WTC11 (cell line): ENCODE data around the gene CST2. TPM values are rescaled to one million over a fixed set of nuclear protein-coding genes. Genes with fewer than 3 reads are reported as not detected.

Experiments used
- AFF4 ChIP-seq: sonication (generic); formaldehyde crosslinking; IDR thresholded peaks from 2 replicates; pipeline ENCODE4 v1.8.1; 2023; ENCODE audit warnings: mild to moderate bottlenecking, missing genetic modification reagents, borderline replicate concordance
- ARID4B ChIP-seq: sonication (generic); formaldehyde crosslinking; IDR thresholded peaks from 2 replicates; pipeline ENCODE4 v1.8.0; 2023; ENCODE audit warnings: missing genetic modification reagents, mild to moderate bottlenecking, borderline replicate concordance
- ATF1 ChIP-seq: sonication (generic); formaldehyde crosslinking; IDR thresholded peaks from 2 replicates; pipeline ENCODE4 v1.8.1; 2023; ENCODE audit warnings: mild to moderate bottlenecking, moderate library complexity, missing genetic modification reagents
- CTCF ChIP-seq: fragments of 200-600 bp; IDR thresholded peaks from 2 replicates; pipeline ENCODE4 v1.8.0; 2022; ENCODE audit warnings: antibody characterized with exemption
- E2F1 ChIP-seq: sonication (generic); formaldehyde crosslinking; IDR thresholded peaks from 2 replicates; pipeline ENCODE4 v1.8.0; 2022; ENCODE audit warnings: mild to moderate bottlenecking, missing genetic modification reagents
- E2F5 ChIP-seq: sonication (generic); formaldehyde crosslinking; IDR thresholded peaks from 2 replicates; pipeline ENCODE4 v1.8.1; 2022; ENCODE audit warnings: mild to moderate bottlenecking, moderate library complexity, missing genetic modification reagents
- ELF4 ChIP-seq: sonication (generic); formaldehyde crosslinking; IDR thresholded peaks from 2 replicates; pipeline ENCODE4 v1.8.1; 2022; ENCODE audit warnings: low read depth, mild to moderate bottlenecking, moderate library complexity, missing genetic modification reagents
- FOXJ3 ChIP-seq: sonication (generic); formaldehyde crosslinking; IDR thresholded peaks from 2 replicates; pipeline ENCODE4 v1.9.0; 2021; ENCODE audit warnings: missing genetic modification reagents, mild to moderate bottlenecking, borderline replicate concordance
- HMGA2 ChIP-seq: fragments of 250-450 bp; sonication (Bioruptor Pico); IDR thresholded peaks from 2 replicates; pipeline ENCODE4 v1.4.0; 2021; ENCODE audit warnings: mild to moderate bottlenecking, moderate library complexity
- IRF2 ChIP-seq: sonication (generic); formaldehyde crosslinking; IDR thresholded peaks from 2 replicates; pipeline ENCODE4 v1.8.0; 2022; ENCODE audit warnings: low read depth, missing genetic modification reagents, borderline replicate concordance
- JUN ChIP-seq: sonication (generic); formaldehyde crosslinking; IDR thresholded peaks from 2 replicates; pipeline ENCODE4 v1.8.0; 2023; ENCODE audit warnings: mild to moderate bottlenecking, missing genetic modification reagents
- NFYB ChIP-seq: sonication (generic); formaldehyde crosslinking; conservative IDR thresholded peaks from 2 replicates; pipeline ENCODE4 v1.8.0; 2022; ENCODE audit warnings: low read depth, missing genetic modification reagents
- PRRX2 ChIP-seq: fragments of 250-450 bp; sonication (Bioruptor Pico); IDR thresholded peaks from 2 replicates; pipeline ENCODE4 v1.8.0; 2021; ENCODE audit warnings: mild to moderate bottlenecking
- RELA ChIP-seq: sonication (generic); formaldehyde crosslinking; IDR thresholded peaks from 2 replicates; pipeline ENCODE4 v1.8.1; 2022; ENCODE audit warnings: missing genetic modification reagents, mild to moderate bottlenecking, borderline replicate concordance
- SOX15 ChIP-seq: fragments of 250-450 bp; sonication (Bioruptor Pico); IDR thresholded peaks from 2 replicates; pipeline ENCODE4 v1.9.0; 2021; ENCODE audit warnings: mild to moderate bottlenecking
- STAT6 ChIP-seq: sonication (generic); formaldehyde crosslinking; conservative IDR thresholded peaks from 2 replicates; pipeline ENCODE4 v1.8.1; 2023; ENCODE audit warnings: mild to moderate bottlenecking, low read depth, missing genetic modification reagents, moderate library complexity
- TEAD1 ChIP-seq: sonication (generic); formaldehyde crosslinking; IDR thresholded peaks from 2 replicates; pipeline ENCODE4 v1.8.0; 2022; ENCODE audit warnings: mild to moderate bottlenecking, missing genetic modification reagents
- ZBTB43 ChIP-seq: sonication (generic); formaldehyde crosslinking; IDR thresholded peaks from 2 replicates; pipeline ENCODE4 v1.8.1; 2023; ENCODE audit warnings: mild to moderate bottlenecking, missing genetic modification reagents
- ZMAT4 ChIP-seq: fragments of 250-450 bp; sonication (Bioruptor Pico); IDR thresholded peaks from 2 replicates; pipeline ENCODE4 v1.9.0; 2021; ENCODE audit warnings: mild to moderate bottlenecking
- ZNF138 ChIP-seq: sonication (generic); formaldehyde crosslinking; conservative IDR thresholded peaks from 2 replicates; pipeline ENCODE4 v1.8.1; 2022; ENCODE audit warnings: mild to moderate bottlenecking, moderate library complexity, missing genetic modification reagents
- ZNF423 ChIP-seq: fragments of 250-450 bp; sonication (Bioruptor Pico); IDR thresholded peaks from 2 replicates; pipeline ENCODE4 v2.1.2; 2022; ENCODE audit warnings: mild to moderate bottlenecking, moderate library complexity
- total RNA-seq: library from RNA; stranded (reverse); gene quantifications from 3 replicates; pipeline ENCODE4 v1.2.3, GENCODE V29; 2021

The CST2 gene
- total RNA-seq, 1 experiment from 2014 or later: not detected

- no peak for TF ChIP-seq CTCF
- TF ChIP-seq ELF4 (CRISPR knock-in tag): no peak
- TF ChIP-seq NFYB (CRISPR knock-in tag): no peak
- TF ChIP-seq ZNF423 (CRISPR knock-in tag): no peak
- TF ChIP-seq ZMAT4 (CRISPR knock-in tag): no peak
- no peak for TF ChIP-seq ATF1 (CRISPR knock-in tag)
- TF ChIP-seq TEAD1 (CRISPR knock-in tag): 0 out of 2 replicates have a peak, but pooled peaks have one; percentile 50
- no peak for TF ChIP-seq RELA (CRISPR knock-in tag)
- TF ChIP-seq E2F5 (CRISPR knock-in tag): no peak
- TF ChIP-seq HMGA2 (CRISPR knock-in tag): no peak
- TF ChIP-seq IRF2 (CRISPR knock-in tag): no peak
- TF ChIP-seq STAT6 (CRISPR knock-in tag): no peak
- TF ChIP-seq FOXJ3: no peak
- no peak for TF ChIP-seq JUN (CRISPR knock-in tag)
- no peak for TF ChIP-seq SOX15 (CRISPR knock-in tag)
- no peak for TF ChIP-seq E2F1 (CRISPR knock-in tag)
- TF ChIP-seq ARID4B (CRISPR knock-in tag): no peak
- TF ChIP-seq AFF4 (CRISPR knock-in tag): no peak
- no peak; the same call in 1 of the 2 replicates for TF ChIP-seq ZNF138 (CRISPR knock-in tag)
- TF ChIP-seq ZBTB43 (CRISPR knock-in tag): no peak
- TF ChIP-seq PRRX2: no peak
Measured at GRCh38 chr20:23867152-23867776, 40.7 kb upstream of the CST2 start (continued).
